CD14-positive monocyte (primary cell): ENCODE results near the gene GPR132. TPM values are rescaled to one million over a fixed set of nuclear protein-coding genes. Genes with fewer than 3 reads are reported as not detected.

Experiments
- DNase-seq, 3 donors: peaks; one replicate each; pipeline ENCODE4 v3.0.0-alpha.2; 2011 to 2022
- H2AFZ ChIP-seq: 2 replicates; pipeline ENCODE4 v1.6.0; 2012; ENCODE audit warnings: mild to moderate bottlenecking, low read depth, low read length, inconsistent platforms; ENCODE audit not compliant: insufficient read depth, poor library complexity, severe bottlenecking
- H3K27ac ChIP-seq, 2 donors: 1 replicate in 1 of 2; 2 replicates in 1 of 2; pipeline ENCODE4 v1.5.1; 2012 to 2013; ENCODE audit warnings: low read length in 2 of 2, control low read depth in 1 of 2, inconsistent platforms in 1 of 2, low read depth in 1 of 2, mild to moderate bottlenecking in 1 of 2
- H3K27me3 ChIP-seq, 2 donors: one replicate each; pipeline versions ENCODE4 v1.6.0 to v1.6.1; 2011 to 2013; ENCODE audit warnings: low read length in 2 of 2; ENCODE audit not compliant: control insufficient read depth in 2 of 2, insufficient read depth in 2 of 2
- H3K36me3 ChIP-seq, 2 donors: replicated peaks in 1 of 2; 1 replicate in 1 of 2; 2 replicates in 1 of 2; pipeline versions ENCODE4 v1.5.1 to v1.6.1; 2012 to 2013; ENCODE audit warnings: low read length in 2 of 2, control low read depth in 1 of 2, inconsistent platforms in 1 of 2, mild to moderate bottlenecking in 1 of 2; ENCODE audit not compliant: insufficient read depth in 2 of 2, control insufficient read depth in 1 of 2
- H3K4me1 ChIP-seq, 2 donors: 1 replicate in 1 of 2; 2 replicates in 1 of 2; pipeline versions ENCODE4 v1.5.1 to v1.6.1; 2012 to 2013; ENCODE audit warnings: low read length in 2 of 2, control low read depth in 1 of 2, inconsistent platforms in 1 of 2, mild to moderate bottlenecking in 1 of 2, moderate library complexity in 1 of 2; ENCODE audit not compliant: insufficient read depth in 2 of 2, control insufficient read depth in 1 of 2
- H3K4me2 ChIP-seq: replicated peaks from 2 replicates; pipeline ENCODE3; 2012; ENCODE audit warnings: low read length, moderate library complexity, mild to moderate bottlenecking; ENCODE audit not compliant: poor library complexity, severe bottlenecking; ENCODE audit errors: extremely low read depth
- H3K4me3 ChIP-seq, 3 experiments: fragments of 200-600 bp in 1 of 3; sonication (generic) in 1 of 3; replicated peaks in 1 of 3; 1 replicate in 2 of 3; 2 replicates in 1 of 3; pipeline ENCODE4 v1.5.1; 2011 to 2013; ENCODE audit warnings: low read length in 3 of 3, mild to moderate bottlenecking in 3 of 3, control low read depth in 2 of 3, low read depth in 2 of 3, inconsistent platforms in 1 of 3, moderate library complexity in 1 of 3
- H3K79me2 ChIP-seq: 2 replicates; pipeline ENCODE4 v1.6.0; 2012; ENCODE audit warnings: mild to moderate bottlenecking, control low read depth, inconsistent platforms, low read length, moderate library complexity; ENCODE audit not compliant: insufficient read depth
- H3K9ac ChIP-seq: 2 replicates; pipeline ENCODE4 v1.6.0; 2017; ENCODE audit warnings: low read length, mild to moderate bottlenecking; ENCODE audit not compliant: insufficient read depth, poor library complexity, severe bottlenecking
- H3K9me3 ChIP-seq, 2 donors: replicated peaks in 1 of 2; 1 replicate in 1 of 2; 2 replicates in 1 of 2; pipeline versions ENCODE4 v1.5.1 to v1.6.1; 2012 to 2013; ENCODE audit warnings: low read length in 2 of 2, control low read depth in 1 of 2; ENCODE audit not compliant: control insufficient read depth in 1 of 2, insufficient read depth in 1 of 2
- H4K20me1 ChIP-seq: 2 replicates; pipeline ENCODE4 v1.6.0; 2012; ENCODE audit warnings: mild to moderate bottlenecking, low read length, control low read depth, moderate library complexity; ENCODE audit not compliant: insufficient read depth
- H3K27ac Mint-ChIP-seq, 7 donors: one replicate each; pipeline ENCODE4 v1.8.0; 2020; ENCODE audit warnings: mild to moderate bottlenecking in 7 of 7, mixed read lengths in 7 of 7, moderate library complexity in 6 of 7, inconsistent platforms in 2 of 7
- H3K27me3 Mint-ChIP-seq, 3 donors: one replicate each; pipeline ENCODE4 v1.8.0; 2021 to 2022; ENCODE audit warnings: low read depth in 3 of 3, mild to moderate bottlenecking in 3 of 3, mixed read lengths in 3 of 3, moderate library complexity in 3 of 3, inconsistent platforms in 1 of 3
- H3K36me3 Mint-ChIP-seq, 2 donors: one replicate each; pipeline ENCODE4 v1.8.0; 2020; ENCODE audit warnings: mixed read lengths in 2 of 2, inconsistent platforms in 1 of 2, mild to moderate bottlenecking in 1 of 2
- H3K4me1 Mint-ChIP-seq: one replicate; pipeline ENCODE4 v1.8.0; 2020; ENCODE audit warnings: mild to moderate bottlenecking, mixed read lengths
- H3K4me3 Mint-ChIP-seq, 2 donors: one replicate each; pipeline ENCODE4 v1.8.0; 2020; ENCODE audit warnings: mild to moderate bottlenecking in 2 of 2, mixed read lengths in 2 of 2, moderate library complexity in 1 of 2
- H3K9me3 Mint-ChIP-seq, 7 donors: one replicate each; pipeline ENCODE4 v1.8.0; 2020 to 2022; ENCODE audit warnings: mixed read lengths in 7 of 7, mild to moderate bottlenecking in 6 of 7, moderate library complexity in 6 of 7, inconsistent platforms in 2 of 7
- CTCF ChIP-seq: fragments of 200-600 bp; IDR thresholded peaks from one replicate; pipeline ENCODE4 v1.8.0; 2022; ENCODE audit warnings: antibody characterized with exemption, mild to moderate bottlenecking
- WGBS: methylation state at CpG from one replicate; pipeline ENCODE4 v1.1.5; 2013; ENCODE audit warnings: missing lambda C conversion rate; ENCODE audit not compliant: insufficient coverage; 5-methylcytosine and 5-hydroxymethylcytosine counted together
- intact Hi-C, 2 donors: fragments of 100-400 bp; cut with micrococcal nuclease; formaldehyde crosslinking; loops; one replicate each; pipeline versions ENCODE4 v1.15.0 to v1.15.1; 2023
- polyA plus RNA-seq, 3 donors: library from polyadenylated mRNA; depleted of rRNA in 1 of 3; unstranded in 2 of 3; stranded (reverse) in 1 of 3; fragments of 300-500 nt in 2 of 3; fragments of >200 nt in 1 of 3; fragmentation: Illumina TruSeq in 2 of 3; gene quantifications; 1 replicate in 2 of 3; 2 replicates in 1 of 3; pipeline ENCODE4 v1.2.3, GENCODE V29; 2012 to 2021

The GPR132 gene
- polyA plus RNA-seq, 3 donors: 6.3 to 19.0 (median 13.0) TPM

- Histone ChIP-seq H3K79me2 (no peaks in the 10 kb centered on the region), H3K4me2 (no peak overlapping the region), H3K9me3 (peaks cover 0 to 11% of the 10 kb centered on the region in 2 donors), H2AFZ (no peak overlapping the region), H3K27me3 (peaks cover 30 to 73% of the 10 kb centered on the region in 2 donors), H3K4me1 (peaks cover 14 to 33% of the 10 kb centered on the region in 2 donors), H3K27ac (no peak overlapping the region), H4K20me1 (no peaks in the 10 kb centered on the region), H3K9ac (no peak overlapping the region), H3K4me3 (no peak overlapping the region), H3K36me3 (no peaks in the 10 kb centered on the region)
- peaks cover under 1 to 3% of the 10 kb centered on the region in 2 donors for H3K36me3 Mint-ChIP-seq
- no peak for DNase-seq
- no peak overlapping the region for H3K4me3 Mint-ChIP-seq
- H3K27ac Mint-ChIP-seq: peak overlapping the region in 1 of 7 donors; percentile 71
- TF ChIP-seq CTCF: no peak
- peaks cover 13% of the 10 kb centered on the region for H3K4me1 Mint-ChIP-seq
- intact Hi-C loops: loop anchor here (2.0 to 5.0 kb wide), 2 partner anchors 34 to 261 kb away; no protein-coding TSS in a partner anchor
- peaks cover 0 to 18% (median 7%) of the 10 kb centered on the region in 7 donors for H3K9me3 Mint-ChIP-seq
- WGBS: 88% methylated on average over 19 of the region's 19 CpGs
- peaks cover 52 to 87% (median 56%) of the 10 kb centered on the region in 3 donors for H3K27me3 Mint-ChIP-seq
These were observed 26.4 kb upstream of the GPR132 start for GRCh38 chr14:105091517-105092170.

GRCh38 chr14:105091054-105091516, 25.9 kb upstream of the GPR132 start:
- no peak overlapping the region for H3K27ac ChIP-seq
- intact Hi-C loops: loop anchor here (2.0 to 5.0 kb wide), 2 partner anchors 34 to 262 kb away; no protein-coding TSS in a partner anchor
- peaks cover 19% of the 10 kb centered on the region for H3K4me1 Mint-ChIP-seq
- no peak for DNase-seq
- H3K4me3 ChIP-seq: no peak overlapping the region
- H4K20me1 ChIP-seq: no peaks in the 10 kb centered on the region
- peaks cover 2 to 3% of the 10 kb centered on the region in 2 donors for H3K36me3 Mint-ChIP-seq
- H3K4me3 Mint-ChIP-seq: no peak overlapping the region
- H3K9me3 ChIP-seq: peaks cover 0 to 11% of the 10 kb centered on the region in 2 donors
- no peak overlapping the region for H3K4me2 ChIP-seq
- WGBS: 96% methylated on average over 8 of the region's 9 CpGs
- H3K36me3 ChIP-seq: no peaks in the 10 kb centered on the region
- H3K27me3 ChIP-seq: peaks cover 30 to 76% of the 10 kb centered on the region in 2 donors
- peaks cover 52 to 89% (median 59%) of the 10 kb centered on the region in 3 donors for H3K27me3 Mint-ChIP-seq
- no peaks in the 10 kb centered on the region for H3K79me2 ChIP-seq
- no peak overlapping the region for H3K9ac ChIP-seq
- H3K4me1 ChIP-seq: peaks cover 18 to 39% of the 10 kb centered on the region in 2 donors
- H3K9me3 Mint-ChIP-seq: peaks cover 0 to 18% (median 7%) of the 10 kb centered on the region in 7 donors
- H3K27ac Mint-ChIP-seq: no peak overlapping the region
- TF ChIP-seq CTCF: no peak
- H2AFZ ChIP-seq: no peak overlapping the region
